Keratinocyte (primary cell): ENCODE data around the gene CENPV. TPM values are rescaled to one million over a fixed set of nuclear protein-coding genes. Genes with fewer than 3 reads are reported as not detected.

Experiments
- DNase-seq: peaks from one replicate; pipeline ENCODE4 v3.0.0-alpha.2; 2011; ENCODE audit warnings: low read depth, missing footprints, low spot score
- FAIRE-seq: peaks from 2 replicates; lab custom pipeline; 2011; peaks lifted over from hg19 to GRCh38; lab: Jason Lieb, UNC
- H2AFZ ChIP-seq: 2 replicates; pipeline ENCODE4 v1.6.0; 2012; ENCODE audit warnings: low read length, control low read depth, inconsistent platforms; ENCODE audit not compliant: control insufficient read depth
- H3K27ac ChIP-seq: 2 replicates; pipeline ENCODE4 v1.5.1; 2011; ENCODE audit warnings: low read length; ENCODE audit not compliant: control insufficient read depth, insufficient read depth
- H3K27me3 ChIP-seq: 3 replicates; pipeline ENCODE4 v1.6.0; 2011; ENCODE audit warnings: low read length; ENCODE audit not compliant: control insufficient read depth, insufficient read depth; ENCODE audit errors: extremely low read depth
- H3K36me3 ChIP-seq, 2 experiments: 2 replicates in 1 of 2; 3 replicates in 1 of 2; pipeline ENCODE4 v1.5.1; 2011; ENCODE audit warnings: low read length in 2 of 2, mild to moderate bottlenecking in 1 of 2; ENCODE audit not compliant: control insufficient read depth in 2 of 2, insufficient read depth in 2 of 2; ENCODE audit errors: extremely low read depth in 1 of 2
- H3K4me1 ChIP-seq: 3 replicates; pipeline ENCODE4 v1.5.1; 2011; ENCODE audit warnings: low read length; ENCODE audit not compliant: control insufficient read depth, insufficient read depth; ENCODE audit errors: extremely low read depth
- H3K4me2 ChIP-seq: 3 replicates; pipeline ENCODE4 v1.6.0; 2011; ENCODE audit warnings: low read depth, low read length; ENCODE audit not compliant: control insufficient read depth, insufficient read depth; ENCODE audit errors: extremely low read depth
- H3K4me3 ChIP-seq, 3 experiments: fragments of 200-600 bp in 1 of 3; sonication (generic) in 1 of 3; 2 replicates in 2 of 3; 3 replicates in 1 of 3; pipeline ENCODE4 v1.5.1; 2011 to 2016; ENCODE audit warnings: low read length in 3 of 3, mild to moderate bottlenecking in 3 of 3, control low read depth in 2 of 3, inconsistent platforms in 1 of 3, low read depth in 1 of 3, mixed read lengths in 1 of 3, mixed run types in 1 of 3, moderate library complexity in 1 of 3; ENCODE audit not compliant: control insufficient read depth in 2 of 3, insufficient read depth in 2 of 3; ENCODE audit errors: extremely low read depth in 1 of 3
- H3K79me2 ChIP-seq: 2 replicates; pipeline ENCODE4 v1.6.0; 2012; ENCODE audit warnings: low read length; ENCODE audit not compliant: control insufficient read depth, insufficient read depth
- H3K9ac ChIP-seq: 3 replicates; pipeline ENCODE4 v1.6.0; 2011; ENCODE audit warnings: low read length; ENCODE audit not compliant: control insufficient read depth, insufficient read depth; ENCODE audit errors: extremely low read depth
- H3K9me1 ChIP-seq: 3 replicates; pipeline ENCODE4 v1.6.0; 2011; ENCODE audit warnings: low read length; ENCODE audit not compliant: control insufficient read depth, insufficient read depth; ENCODE audit errors: extremely low read depth
- H3K9me3 ChIP-seq: 2 replicates; pipeline ENCODE4 v1.5.1; 2012; ENCODE audit warnings: low read depth, low read length; ENCODE audit not compliant: control insufficient read depth
- H4K20me1 ChIP-seq: 3 replicates; pipeline ENCODE4 v1.6.0; 2011; ENCODE audit warnings: low read length; ENCODE audit not compliant: control insufficient read depth, insufficient read depth; ENCODE audit errors: extremely low read depth
- CTCF ChIP-seq, 3 experiments: IDR thresholded peaks in 1 of 3; conservative IDR thresholded peaks in 1 of 3; optimal IDR thresholded peaks in 1 of 3; 2 replicates in 2 of 3; 3 replicates in 1 of 3; pipeline versions ENCODE3 to v1.5.1; 2011; ENCODE audit warnings: low read length in 3 of 3, mild to moderate bottlenecking in 3 of 3, moderate library complexity in 2 of 3, control low read depth in 1 of 3, inconsistent platforms in 1 of 3; ENCODE audit not compliant: insufficient read depth in 2 of 3; ENCODE audit errors: extremely low read depth in 1 of 3
- EZH2 ChIP-seq: IDR thresholded peaks from one replicate; pipeline ENCODE4 v1.6.1; 2012; ENCODE audit warnings: inconsistent platforms, mild to moderate bottlenecking, low read length, moderate library complexity
- dilution Hi-C: fragments of 300-500 bp; cut with MboI; formaldehyde crosslinking; loops from one replicate; pipeline ENCODE4 v1.7.0; 2020; ENCODE audit warnings: low sequenced_read_pairs; ENCODE audit not compliant: extremely low pct_ligation_motif_present
- polyA plus RNA-seq, 5 experiments: library from polyadenylated mRNA; depleted of rRNA in 3 of 5; stranded (reverse) in 3 of 5; stranded (forward) in 1 of 5; unstranded in 1 of 5; fragments of >200 nt; gene quantifications; 1 replicate in 1 of 5; 2 replicates in 3 of 5; 3 replicates in 1 of 5; pipeline versions ENCODE4 v1.2.1 to v1.2.3, GENCODE V29; 2011 to 2012; ENCODE audit warnings: missing spikeins in 2 of 5, low read depth in 1 of 5, low replicate concordance in 1 of 5

The CENPV gene
- polyA plus RNA-seq, 1 donor (not counting 4 experiments of a cell fraction or from before 2014, with no cell fraction given), result 1.5 TPM

GRCh38 chr17:16294560-16294959 is 58.7 kb downstream of the CENPV start:
- H3K4me1 ChIP-seq, result no peaks in the 10 kb centered on the region
- dilution Hi-C loops, result no loop called here
- H3K27me3 ChIP-seq, result no peaks in the 10 kb centered on the region
- H3K9ac ChIP-seq, result no peak overlapping the region
- H2AFZ ChIP-seq, result no peak overlapping the region
- no peak overlapping the region for H3K27ac ChIP-seq
- H3K4me2 ChIP-seq, result no peak overlapping the region
- H3K9me1 ChIP-seq, result no peaks in the 10 kb centered on the region
- no peak for FAIRE-seq
- H3K9me3 ChIP-seq, result no peaks in the 10 kb centered on the region
- DNase-seq, result no peak
- H3K4me3 ChIP-seq, result no peak overlapping the region
- TF ChIP-seq EZH2, result no peak
- TF ChIP-seq CTCF (optimal IDR thresholded peaks at IDR 0.05 in 1 of 3, IDR thresholded peaks at IDR 0.05 in 1 of 3, conservative IDR thresholded peaks at IDR 0.05 in 1 of 3; ENCODE audit: extremely low read depth in 1 of 3, insufficient read depth in 2 of 3, low read length in 3 of 3), result no peak
- H3K79me2 ChIP-seq, result no peaks in the 10 kb centered on the region
- no peaks in the 10 kb centered on the region for H4K20me1 ChIP-seq
- H3K36me3 ChIP-seq, result peaks cover 0 to under 1% of the 10 kb centered on the region in 2 experiments

DNA sequence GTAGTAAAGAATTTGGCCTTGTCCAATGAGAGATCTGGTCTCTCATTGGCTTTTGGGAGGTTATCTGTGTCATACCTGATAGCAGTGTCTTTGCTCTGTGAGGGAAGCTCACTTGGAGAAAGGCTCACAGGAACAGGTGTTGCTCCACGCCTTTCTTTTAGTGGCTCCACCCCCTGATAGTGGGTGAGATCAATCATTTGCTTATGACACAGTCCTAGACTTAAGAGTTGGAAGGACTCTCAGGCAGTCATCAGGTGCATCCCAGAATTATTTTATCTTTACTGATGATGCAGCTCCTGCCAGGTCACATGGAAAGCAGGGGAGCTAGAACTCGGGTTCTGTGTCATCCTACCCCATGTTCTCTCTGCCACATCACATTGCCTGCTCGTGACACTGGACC is 59.3 kb downstream of the CENPV start:
- TF ChIP-seq EZH2 (no peak), CTCF (optimal IDR thresholded peaks at IDR 0.05 in 1 of 3, IDR thresholded peaks at IDR 0.05 in 1 of 3, conservative IDR thresholded peaks at IDR 0.05 in 1 of 3; ENCODE audit: extremely low read depth in 1 of 3, insufficient read depth in 2 of 3, low read length in 3 of 3) (no peak)
- Histone ChIP-seq H3K9ac (no peak overlapping the region), H3K79me2 (no peaks in the 10 kb centered on the region), H3K27me3 (no peaks in the 10 kb centered on the region), H4K20me1 (no peaks in the 10 kb centered on the region), H3K4me3 (no peak overlapping the region), H3K36me3 (peaks cover 0 to 2% of the 10 kb centered on the region in 2 experiments), H3K27ac (no peak overlapping the region), H3K9me1 (no peaks in the 10 kb centered on the region), H3K4me2 (no peak overlapping the region), H2AFZ (no peak overlapping the region), H3K9me3 (no peaks in the 10 kb centered on the region), H3K4me1 (no peaks in the 10 kb centered on the region)
- DNase-seq, result no peak
- dilution Hi-C loops, result no loop called here
- no peak for FAIRE-seq

Other genes starting within 250 kb of the CENPV start
- gene NCOR1, start 137.9 kb downstream of the CENPV start, polyA plus RNA-seq, result 58.2 to 80.9 TPM (median 59.8 TPM) in 3 replicates
- gene PIGL, start 136.3 kb downstream of the CENPV start, polyA plus RNA-seq, result 17.0 to 30.4 TPM (median 21.5 TPM) in 3 replicates
- gene UBB, start 27.6 kb upstream of the CENPV start, polyA plus RNA-seq, result 533 to 846 TPM (median 762 TPM) in 3 replicates
- 0.05 to 0.09 TPM (median 0.09 TPM) in 3 replicates for gene TRPV2, start 62.1 kb upstream of the CENPV start, polyA plus RNA-seq
- gene LRRC75A, start 138.7 kb upstream of the CENPV start, polyA plus RNA-seq, result not detected in 3 replicates
- 6.0 to 7.3 TPM (median 7.0 TPM) in 3 replicates for gene ZNF287, start 215.7 kb upstream of the CENPV start, polyA plus RNA-seq